Measurements from ENCODE around the gene PLPPR1. TPM values are rescaled to one million over a fixed set of nuclear protein-coding genes. Genes with fewer than 3 reads are reported as not detected.

Gene PLPPR1
- total RNA-seq, 1 donor from 2014 or later, result not detected

- H3K27me3 ChIP-seq, result no peaks in the 10 kb centered on the region
- H3K36me3 ChIP-seq, result no peaks in the 10 kb centered on the region
- no peak for TF ChIP-seq CTCF (IDR thresholded peaks at IDR 0.05)
- H3K9me3 ChIP-seq, result no peaks in the 10 kb centered on the region
- no peaks in the 10 kb centered on the region for H3K4me1 ChIP-seq
- intact Hi-C loops (cut with DNase I), result no loop called here
- H3K4me3 ChIP-seq, result no peak overlapping the region
- H3K27ac ChIP-seq, result no peak overlapping the region
- DNase-seq (ENCODE audit: low spot score in 2 of 2), result no peak
Observed at GRCh38 chr9:101050650-101051049, 22.1 kb downstream of the PLPPR1 start.

- Histone ChIP-seq H3K9me3 (no peaks in the 10 kb centered on the region), H3K36me3 (no peaks in the 10 kb centered on the region), H3K27me3 (no peaks in the 10 kb centered on the region), H3K4me1 (no peaks in the 10 kb centered on the region), H3K27ac (no peak overlapping the region), H3K4me3 (no peak overlapping the region)
- DNase-seq (ENCODE audit: low spot score in 2 of 2), result no peak
- no peak for TF ChIP-seq CTCF (IDR thresholded peaks at IDR 0.05)
- intact Hi-C loops (cut with DNase I), result no loop called here
Observed at GRCh38 chr9:101054657-101055056, 26.1 kb downstream of the PLPPR1 start.

- H3K4me1 ChIP-seq, result no peaks in the 10 kb centered on the region
- H3K27ac ChIP-seq, result no peak overlapping the region
- DNase-seq (ENCODE audit: low spot score in 2 of 2), result no peak
- no peaks in the 10 kb centered on the region for H3K27me3 ChIP-seq
- H3K4me3 ChIP-seq, result no peak overlapping the region
- intact Hi-C loops (cut with DNase I), result no loop called here
- TF ChIP-seq CTCF (IDR thresholded peaks at IDR 0.05), result no peak
- H3K36me3 ChIP-seq, result no peaks in the 10 kb centered on the region
- H3K9me3 ChIP-seq, result no peaks in the 10 kb centered on the region
Observed at GRCh38 chr9:101055516-101055915, 27.0 kb downstream of the PLPPR1 start.

- Histone ChIP-seq H3K4me3 (no peak overlapping the region), H3K36me3 (no peaks in the 10 kb centered on the region), H3K27ac (no peak overlapping the region), H3K27me3 (no peaks in the 10 kb centered on the region), H3K9me3 (no peaks in the 10 kb centered on the region), H3K4me1 (no peaks in the 10 kb centered on the region)
- intact Hi-C loops (cut with DNase I), result no loop called here
- no peak for TF ChIP-seq CTCF (IDR thresholded peaks at IDR 0.05)
- DNase-seq (ENCODE audit: low spot score in 2 of 2), result no peak
Observed at GRCh38 chr9:101062686-101063085, 34.2 kb downstream of the PLPPR1 start.

DNA sequence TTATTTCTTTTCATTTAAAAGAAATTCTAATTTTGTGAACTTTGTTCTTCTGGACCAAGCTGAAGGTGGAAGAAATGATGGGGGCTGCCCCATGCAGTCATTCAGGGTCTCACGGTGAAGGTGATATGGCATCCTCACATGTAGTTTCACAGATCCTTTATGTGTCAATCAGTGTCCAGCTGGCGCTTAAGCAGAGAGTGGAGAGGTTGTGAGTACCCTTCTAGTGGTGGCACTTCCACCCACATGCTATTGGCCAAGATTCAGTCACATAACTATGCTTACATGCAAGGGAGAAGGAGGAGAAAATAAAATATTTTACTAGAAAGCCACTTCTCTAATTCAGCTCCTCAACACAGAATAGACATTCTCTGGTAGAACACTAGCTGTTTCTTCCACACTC, 34.7 kb downstream of the PLPPR1 start:
- intact Hi-C loops (cut with DNase I), result no loop called here
- no peaks in the 10 kb centered on the region for H3K36me3 ChIP-seq
- H3K27ac ChIP-seq, result no peak overlapping the region
- no peaks in the 10 kb centered on the region for H3K9me3 ChIP-seq
- DNase-seq (ENCODE audit: low spot score in 2 of 2), result no peak
- H3K4me1 ChIP-seq, result no peaks in the 10 kb centered on the region
- no peak for TF ChIP-seq CTCF (IDR thresholded peaks at IDR 0.05)
- H3K27me3 ChIP-seq, result no peaks in the 10 kb centered on the region
- H3K4me3 ChIP-seq, result no peak overlapping the region

- H3K27ac ChIP-seq, result no peak overlapping the region
- H3K36me3 ChIP-seq, result no peaks in the 10 kb centered on the region
- no peaks in the 10 kb centered on the region for H3K4me1 ChIP-seq
- no peaks in the 10 kb centered on the region for H3K27me3 ChIP-seq
- DNase-seq (ENCODE audit: low spot score in 2 of 2), result no peak
- TF ChIP-seq CTCF (IDR thresholded peaks at IDR 0.05), result no peak
- no peaks in the 10 kb centered on the region for H3K9me3 ChIP-seq
- H3K4me3 ChIP-seq, result no peak overlapping the region
- intact Hi-C loops (cut with DNase I), result no loop called here
Observed at GRCh38 chr9:101064206-101064605, 35.7 kb downstream of the PLPPR1 start.
